NCI-H1436 (cell line): Measurements from ENCODE around the gene BECN2.
A peak's percentile ranks its signal among the peaks of the same experiment; 100 is the strongest.
"Not testable (repeated sequence)": the region's sequence is repeated elsewhere in the genome, so short reads cannot be mapped to it uniquely, and the experiment has no call there.

Experiments used
- DNase-seq: peaks from one replicate; lab custom pipeline; 2025; lab: John Stamatoyannopoulos, UW

BECN2 gene

GRCh38 chr1:241979926-241980325 lies 22.4 kb downstream of the BECN2 start:
- DNase-seq, result no peak

- DNase-seq, result peak; percentile 17
These were observed 28.2 kb downstream of the BECN2 start for GRCh38 chr1:241985787-241986186.

- not testable (repeated sequence) for DNase-seq
These were observed 30.9 kb downstream of the BECN2 start for GRCh38 chr1:241988389-241988930.

GRCh38 chr1:241990040-241990439 lies 32.5 kb downstream of the BECN2 start:
- DNase-seq, result no peak

DNA sequence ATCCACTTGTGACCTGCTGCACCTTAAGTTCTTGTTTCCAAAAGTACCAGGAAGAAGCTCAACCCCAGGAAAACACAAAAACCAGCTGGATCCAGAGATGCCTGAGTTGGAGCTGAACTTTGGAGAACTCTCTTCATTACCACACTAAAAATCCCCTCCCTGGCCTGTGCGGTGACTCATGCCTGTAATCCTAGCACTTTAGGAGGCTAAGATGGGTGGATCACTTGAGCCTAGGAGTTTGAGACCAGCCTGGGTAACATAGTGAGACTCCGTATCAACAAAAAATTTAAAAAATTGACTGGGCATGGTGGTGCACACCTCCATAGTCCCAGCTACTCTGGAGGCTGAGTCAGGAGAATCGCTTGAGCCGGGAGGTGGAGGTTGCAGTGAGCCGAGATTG lies 35.2 kb downstream of the BECN2 start:
- DNase-seq, result no peak

- no peak for DNase-seq
These were observed 36.6 kb downstream of the BECN2 start for GRCh38 chr1:241994171-241994570.

- DNase-seq, result no peak
These were observed 39.9 kb downstream of the BECN2 start for GRCh38 chr1:241997401-241997998.

- no peak for DNase-seq
These were observed 40.9 kb downstream of the BECN2 start for GRCh38 chr1:241998412-241998921.

DNA sequence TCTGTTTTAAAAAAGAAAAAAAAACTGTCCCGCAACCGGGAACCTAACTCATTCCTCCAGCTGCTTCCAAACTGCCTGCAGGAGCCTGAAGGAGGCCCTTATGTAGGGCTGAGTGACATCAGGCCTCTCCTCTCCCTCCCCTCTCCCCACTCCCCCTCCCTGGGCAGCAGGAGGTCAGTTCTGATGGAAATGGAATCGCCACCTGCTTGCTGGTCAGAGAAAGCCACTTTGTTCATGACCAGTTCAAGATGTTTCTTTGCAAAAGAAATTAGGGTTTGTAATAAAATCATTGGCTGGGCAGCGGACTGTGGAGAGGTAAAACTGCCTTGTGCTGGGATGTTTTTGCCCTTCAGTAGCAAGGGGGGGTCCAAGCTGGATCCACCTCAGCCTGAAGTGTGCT lies 41.5 kb downstream of the BECN2 start, which contains the start of gene MAP1LC3C:
TSS of gene MAP1LC3C (minus strand) at position 73 of the 400 bp plus-strand sequence. CDS start 90 bp downstream, outside the sequence.
- DNase-seq, result no peak

GRCh38 chr1:242000434-242000833 lies 42.9 kb downstream of the BECN2 start:
- no peak for DNase-seq

DNA sequence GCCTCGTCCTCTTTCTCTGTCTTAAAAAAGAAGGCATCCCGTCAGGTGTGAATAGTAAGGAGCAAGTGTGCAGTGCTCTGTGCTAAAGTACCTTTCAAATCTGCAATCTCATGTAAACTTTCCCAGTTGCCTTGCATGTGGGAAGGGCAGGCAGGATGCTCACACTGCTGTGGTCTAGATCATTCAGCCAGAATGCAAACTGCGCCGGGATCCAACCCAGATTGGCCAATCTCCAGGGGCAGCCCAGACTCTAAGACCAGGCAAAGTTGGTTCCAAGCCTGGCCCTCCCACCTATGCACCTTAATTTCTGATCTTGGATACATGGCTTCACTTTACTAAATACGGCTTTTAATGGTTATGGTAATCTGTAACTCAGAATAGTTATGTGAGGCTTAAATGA lies 44.5 kb downstream of the BECN2 start:
- DNase-seq, result no peak

DNA sequence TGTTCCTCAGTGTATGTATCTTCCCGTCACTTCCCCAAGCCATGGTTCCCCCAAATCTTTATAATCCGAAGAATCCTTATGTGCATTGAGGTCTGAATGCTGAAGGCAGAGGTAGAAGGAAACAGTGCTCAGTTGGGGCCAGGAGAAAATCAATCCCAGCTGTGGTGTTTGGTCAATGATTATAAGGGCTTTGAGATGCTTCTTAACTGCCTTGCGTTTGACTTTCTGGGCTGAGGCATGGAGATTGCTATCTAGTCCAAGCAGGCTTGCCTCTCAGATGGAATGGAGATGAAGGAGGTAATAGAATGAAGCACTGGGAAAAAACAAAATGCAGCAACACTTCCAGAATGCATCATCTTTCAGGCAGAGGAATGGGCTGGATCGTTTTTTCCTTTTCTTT lies 44.9 kb downstream of the BECN2 start:
- DNase-seq, result no peak

GRCh38 chr1:242004751-242005495 lies 47.4 kb downstream of the BECN2 start:
- no peak for DNase-seq

- no peak for DNase-seq
These were observed 48.4 kb downstream of the BECN2 start for GRCh38 chr1:242005866-242006535.

- DNase-seq, result no peak
These were observed 49.4 kb downstream of the BECN2 start for GRCh38 chr1:242006976-242007375.
